ENCODE results near the gene MYBPC2. TPM values are rescaled to one million over a fixed set of nuclear protein-coding genes. Genes with fewer than 3 reads are reported as not detected.

Gene MYBPC2
- total RNA-seq, 1 donor from 2014 or later: 0.46 TPM

DNA sequence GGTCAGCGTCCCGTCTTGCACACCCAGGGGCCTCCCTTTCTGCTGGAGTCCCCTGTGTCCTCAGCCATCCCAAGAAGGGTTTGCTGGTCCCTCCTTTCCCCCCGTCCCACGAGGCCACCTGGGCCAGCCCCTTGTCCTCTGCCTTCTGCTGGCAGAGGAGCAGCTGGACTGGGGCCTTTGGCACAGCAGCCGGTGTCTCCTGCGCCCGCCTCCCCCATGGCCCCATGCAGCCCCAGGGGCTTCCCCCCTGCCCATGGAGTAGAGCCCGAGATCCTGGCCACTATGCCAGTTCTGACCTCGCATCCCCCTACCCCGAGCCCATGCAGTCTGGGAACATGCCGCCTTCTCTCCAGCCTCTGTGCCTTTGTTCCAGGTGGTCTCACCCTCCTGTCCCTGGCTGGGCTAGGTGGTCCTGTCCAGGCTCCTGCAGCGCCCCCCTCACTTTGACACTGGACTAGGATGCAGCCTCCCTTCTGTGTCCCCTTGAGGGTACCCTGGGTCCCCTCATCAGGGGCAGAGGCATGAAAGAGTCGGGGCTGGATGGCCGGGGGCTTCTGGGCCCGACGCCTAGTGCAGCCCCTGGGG, 49.7 kb downstream of the MYBPC2 start:
- Mint-ChIP-seq H3K27ac (ENCODE audit: unreplicated experiment) (no peak overlapping the region), H3K9me3 (ENCODE audit: unreplicated experiment) (peaks cover 41% of the 10 kb centered on the region), H3K36me3 (ENCODE audit: low read depth, unreplicated experiment) (peaks cover 29% of the 10 kb centered on the region), H3K4me3 (ENCODE audit: unreplicated experiment) (no peak overlapping the region), H3K27me3 (ENCODE audit: unreplicated experiment) (peaks cover 18% of the 10 kb centered on the region), H3K4me1 (ENCODE audit: unreplicated experiment) (no peaks in the 10 kb centered on the region)
- no peak for DNase-seq (ENCODE audit: low spot score)
- TF ChIP-seq, protein P1, sequence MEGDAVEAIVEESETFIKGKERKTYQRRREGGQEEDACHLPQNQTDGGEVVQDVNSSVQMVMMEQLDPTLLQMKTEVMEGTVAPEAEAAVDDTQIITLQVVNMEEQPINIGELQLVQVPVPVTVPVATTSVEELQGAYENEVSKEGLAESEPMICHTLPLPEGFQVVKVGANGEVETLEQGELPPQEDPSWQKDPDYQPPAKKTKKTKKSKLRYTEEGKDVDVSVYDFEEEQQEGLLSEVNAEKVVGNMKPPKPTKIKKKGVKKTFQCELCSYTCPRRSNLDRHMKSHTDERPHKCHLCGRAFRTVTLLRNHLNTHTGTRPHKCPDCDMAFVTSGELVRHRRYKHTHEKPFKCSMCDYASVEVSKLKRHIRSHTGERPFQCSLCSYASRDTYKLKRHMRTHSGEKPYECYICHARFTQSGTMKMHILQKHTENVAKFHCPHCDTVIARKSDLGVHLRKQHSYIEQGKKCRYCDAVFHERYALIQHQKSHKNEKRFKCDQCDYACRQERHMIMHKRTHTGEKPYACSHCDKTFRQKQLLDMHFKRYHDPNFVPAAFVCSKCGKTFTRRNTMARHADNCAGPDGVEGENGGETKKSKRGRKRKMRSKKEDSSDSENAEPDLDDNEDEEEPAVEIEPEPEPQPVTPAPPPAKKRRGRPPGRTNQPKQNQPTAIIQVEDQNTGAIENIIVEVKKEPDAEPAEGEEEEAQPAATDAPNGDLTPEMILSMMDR (IDR thresholded peaks at IDR 0.05; ENCODE audit: unreplicated experiment): no peak

DNA sequence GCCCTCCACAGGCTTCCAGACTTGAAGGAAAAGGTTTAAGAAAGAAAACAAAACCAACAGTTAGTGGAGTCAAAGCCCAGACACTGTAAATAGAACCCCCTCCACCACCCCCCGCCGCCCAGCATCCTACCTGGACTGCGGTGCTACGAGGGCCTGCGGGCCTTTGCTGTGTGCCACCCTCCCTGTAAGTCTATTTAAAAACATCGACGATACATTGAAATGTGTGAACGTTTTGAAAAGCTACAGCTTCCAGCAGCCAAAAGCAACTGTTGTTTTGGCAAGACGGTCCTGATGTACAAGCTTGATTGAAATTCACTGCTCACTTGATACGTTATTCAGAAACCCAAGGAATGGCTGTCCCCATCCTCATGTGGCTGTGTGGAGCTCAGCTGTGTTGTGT, 50.2 kb downstream of the MYBPC2 start:
- DNase-seq (ENCODE audit: low spot score): no peak
- Mint-ChIP-seq H3K9me3 (ENCODE audit: unreplicated experiment) (peaks cover 35% of the 10 kb centered on the region), H3K27me3 (ENCODE audit: unreplicated experiment) (peaks cover 13% of the 10 kb centered on the region), H3K4me3 (ENCODE audit: unreplicated experiment) (peak overlapping the region; percentile 2), H3K4me1 (ENCODE audit: unreplicated experiment) (no peaks in the 10 kb centered on the region), H3K27ac (ENCODE audit: unreplicated experiment) (no peak overlapping the region), H3K36me3 (ENCODE audit: low read depth, unreplicated experiment) (peaks cover 24% of the 10 kb centered on the region)
- TF ChIP-seq, protein P1 (IDR thresholded peaks at IDR 0.05; ENCODE audit: unreplicated experiment): no peak

DNA sequence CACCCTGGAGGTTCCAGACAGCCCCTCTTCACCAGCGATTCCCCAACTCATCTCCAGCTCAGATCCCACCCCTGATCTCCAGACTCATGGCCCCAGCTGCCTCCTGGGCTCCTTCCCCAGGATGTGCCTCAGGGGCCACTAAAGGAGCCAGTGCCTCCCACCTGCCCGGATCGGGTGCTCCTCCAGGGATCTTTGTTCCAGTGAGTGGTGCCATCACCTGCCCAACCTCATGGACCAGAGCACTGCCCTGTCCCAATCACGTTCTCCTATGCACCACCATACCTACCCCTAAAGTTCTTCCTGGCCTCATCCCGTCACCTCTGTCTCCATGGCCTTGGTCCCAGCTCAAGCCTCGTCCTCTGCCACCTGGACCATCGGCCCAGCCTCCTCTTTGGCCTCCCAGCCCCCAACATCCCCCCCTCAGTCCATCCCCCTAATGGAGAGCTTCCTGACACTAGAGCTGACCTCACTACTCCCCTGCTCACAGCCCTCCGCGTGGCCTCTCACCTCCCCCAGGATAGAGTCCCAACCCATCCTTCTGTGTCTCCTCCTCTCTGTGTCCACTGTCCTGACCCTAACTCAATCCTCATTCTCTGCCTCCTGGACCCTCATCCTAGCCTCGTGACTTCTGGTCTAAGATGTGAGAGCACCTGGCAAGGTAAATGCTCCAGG, 52.7 kb downstream of the MYBPC2 start:
- H3K36me3 Mint-ChIP-seq (ENCODE audit: low read depth, unreplicated experiment): peaks cover 22% of the 10 kb centered on the region
- peaks cover 16% of the 10 kb centered on the region for H3K27me3 Mint-ChIP-seq (ENCODE audit: unreplicated experiment)
- TF ChIP-seq, protein P1 (IDR thresholded peaks at IDR 0.05; ENCODE audit: unreplicated experiment): no peak
- H3K4me1 Mint-ChIP-seq (ENCODE audit: unreplicated experiment): no peaks in the 10 kb centered on the region
- no peak overlapping the region for H3K27ac Mint-ChIP-seq (ENCODE audit: unreplicated experiment)
- DNase-seq (ENCODE audit: low spot score): no peak
- peak overlapping the region; percentile 51 for H3K4me3 Mint-ChIP-seq (ENCODE audit: unreplicated experiment)
- H3K9me3 Mint-ChIP-seq (ENCODE audit: unreplicated experiment): peaks cover 39% of the 10 kb centered on the region

DNA sequence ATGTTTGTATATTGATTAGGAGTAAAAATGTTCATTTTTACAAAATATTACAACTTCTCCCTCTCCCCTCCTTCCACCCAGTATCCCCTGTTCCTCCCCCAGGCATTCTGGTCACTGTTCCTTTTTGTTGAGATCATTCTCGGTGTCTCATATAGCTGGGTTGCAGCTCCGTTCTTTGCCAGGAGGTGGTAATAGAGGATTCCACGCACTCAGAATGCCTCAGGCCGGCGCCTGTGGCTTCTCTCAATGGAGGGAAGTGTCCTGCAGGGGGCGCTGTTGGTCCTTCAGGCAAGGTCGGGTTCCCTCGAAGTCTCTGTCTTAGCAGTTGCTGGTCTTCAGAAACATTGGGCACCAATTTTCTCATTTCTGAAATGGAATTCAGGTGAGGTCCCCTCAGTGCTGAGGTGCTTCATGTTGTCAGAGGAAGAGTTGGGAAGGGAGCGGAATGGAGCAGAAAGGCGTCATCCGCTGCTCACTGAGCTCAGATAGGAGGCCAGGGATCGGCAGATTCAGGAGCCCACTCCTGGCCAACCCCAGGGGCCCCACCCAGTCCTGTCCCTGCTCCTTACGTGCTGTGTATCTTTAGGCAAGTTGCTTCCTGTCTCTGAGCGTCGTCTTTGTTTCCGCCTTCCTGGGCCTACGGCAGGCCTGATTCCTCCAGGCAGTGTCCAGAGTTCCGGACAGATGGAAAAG, 54.3 kb downstream of the MYBPC2 start:
- H3K4me1 Mint-ChIP-seq (ENCODE audit: unreplicated experiment): no peaks in the 10 kb centered on the region
- no peak overlapping the region for H3K27ac Mint-ChIP-seq (ENCODE audit: unreplicated experiment)
- H3K36me3 Mint-ChIP-seq (ENCODE audit: low read depth, unreplicated experiment): peaks cover 35% of the 10 kb centered on the region
- DNase-seq (ENCODE audit: low spot score): no peak
- TF ChIP-seq, protein P1 (IDR thresholded peaks at IDR 0.05; ENCODE audit: unreplicated experiment): peak; percentile 34
- peaks cover 21% of the 10 kb centered on the region for H3K27me3 Mint-ChIP-seq (ENCODE audit: unreplicated experiment)
- H3K9me3 Mint-ChIP-seq (ENCODE audit: unreplicated experiment): peaks cover 48% of the 10 kb centered on the region
- no peak overlapping the region for H3K4me3 Mint-ChIP-seq (ENCODE audit: unreplicated experiment)

Measured in endothelial cell (in vitro differentiated cells).